NK-92 (cell line): ENCODE data around the gene BEX1.
"Not testable (repeated sequence)": the region's sequence is repeated elsewhere in the genome, so short reads cannot be mapped to it uniquely, and the experiment has no call there.

ENCODE experiments used
- DNase-seq: peaks from one replicate; lab custom pipeline; 2025; ENCODE audit not compliant: unreplicated experiment; lab: John Stamatoyannopoulos, UW

BEX1 gene

GRCh38 chrX:103063918-103064434 is at the start of gene BEX1:
BEX1 (minus strand) TSS chrX:103064171; CDS start chrX:103063274, 897 bp downstream.
- DNase-seq = no peak

GRCh38 chrX:103109497-103109896 is 45.5 kb upstream of the BEX1 start:
- DNase-seq = not testable (repeated sequence)

- DNase-seq = no peak
Measured at GRCh38 chrX:103107836-103108235, 43.9 kb upstream of the BEX1 start.

- DNase-seq = not testable (repeated sequence)
Measured at GRCh38 chrX:103107227-103107737, 43.3 kb upstream of the BEX1 start.

- DNase-seq = not testable (repeated sequence)
Measured at GRCh38 chrX:103104370-103104769, 40.4 kb upstream of the BEX1 start.

GRCh38 chrX:103103866-103104265 is 39.9 kb upstream of the BEX1 start:
- DNase-seq = not testable (repeated sequence)

GRCh38 chrX:103101299-103102042 is 37.5 kb upstream of the BEX1 start:
- no peak for DNase-seq

GRCh38 chrX:103100484-103100883 is 36.5 kb upstream of the BEX1 start:
- no peak for DNase-seq

GRCh38 chrX:103099691-103100090 is 35.7 kb upstream of the BEX1 start:
- no peak for DNase-seq

GRCh38 chrX:103098488-103098887 is 34.5 kb upstream of the BEX1 start:
- DNase-seq = no peak

- no peak for DNase-seq
Measured at GRCh38 chrX:103092942-103093341, 29.0 kb upstream of the BEX1 start, which contains the start of gene NXF3. NXF3 (minus strand) TSS chrX:103093143; CDS start chrX:103093023, 120 bp downstream.

GRCh38 chrX:103081051-103081450 is 17.1 kb upstream of the BEX1 start:
- DNase-seq = no peak

- no peak for DNase-seq
Measured at GRCh38 chrX:103073467-103073866, 9.5 kb upstream of the BEX1 start.

GRCh38 chrX:103066606-103067005 is 2.6 kb upstream of the BEX1 start:
- no peak for DNase-seq

GRCh38 chrX:103063191-103063845 is 653 bp downstream of the BEX1 start:
- no peak for DNase-seq

- no peak for DNase-seq
Measured at GRCh38 chrX:103061486-103061885, 2.5 kb downstream of the BEX1 start.

GRCh38 chrX:103056902-103057301 is 7.1 kb downstream of the BEX1 start:
- no peak for DNase-seq

GRCh38 chrX:103052625-103053024 is 11.3 kb downstream of the BEX1 start:
- DNase-seq = no peak

GRCh38 chrX:103051260-103051789 is 12.6 kb downstream of the BEX1 start:
- no peak for DNase-seq

GRCh38 chrX:103033371-103033770 is 30.6 kb downstream of the BEX1 start:
- not testable (repeated sequence) for DNase-seq

- DNase-seq = no peak
Measured at GRCh38 chrX:103017542-103017941, 46.4 kb downstream of the BEX1 start.

GRCh38 chrX:103012945-103013344 is 51.0 kb downstream of the BEX1 start:
- no peak for DNase-seq
